ENCODE data around the gene TSKU.
A peak's percentile ranks its signal among the peaks of the same experiment; 100 is the strongest.
"Not testable (repeated sequence)": the region's sequence is repeated elsewhere in the genome, so short reads cannot be mapped to it uniquely, and the experiment has no call there.

The TSKU gene

DNA sequence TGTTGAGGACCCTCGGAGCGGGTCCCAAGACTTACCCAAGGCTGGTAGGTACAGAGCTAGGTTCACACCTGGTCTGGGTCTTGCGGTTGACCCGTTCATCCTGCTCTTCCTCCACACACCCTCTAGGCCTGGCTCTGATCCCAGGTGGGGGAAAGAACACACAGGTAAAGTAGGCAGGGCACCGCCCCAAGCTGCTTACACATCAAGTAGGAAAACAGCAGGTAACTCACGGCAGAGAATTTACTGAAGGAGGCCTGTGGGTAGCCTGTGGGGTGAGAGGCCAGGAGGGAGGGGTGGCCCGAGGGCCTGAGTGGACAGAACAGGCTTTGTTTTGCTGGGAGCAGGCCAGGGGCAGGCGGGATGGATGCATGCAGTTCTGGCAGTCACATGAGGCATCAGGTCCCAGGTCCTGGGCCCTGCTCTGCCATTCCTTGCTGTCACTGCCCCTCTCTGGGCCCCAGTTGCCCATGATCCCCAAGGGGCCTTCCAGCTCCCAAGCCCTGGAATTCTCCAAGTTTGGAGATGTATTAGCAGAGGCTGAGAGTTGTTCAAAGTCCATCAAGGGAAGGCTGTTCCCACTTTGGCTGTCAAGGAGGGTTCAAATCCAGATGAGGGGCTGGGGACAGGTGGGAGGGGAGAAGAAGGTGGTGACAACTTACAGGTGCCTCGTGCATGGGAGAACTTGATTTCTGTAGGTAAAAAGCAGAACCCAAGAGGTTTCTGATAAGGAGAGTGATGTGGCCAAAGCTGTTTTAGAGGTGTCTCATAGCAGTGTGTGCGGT, 5.7 kb downstream of the TSKU start:
- DNase-seq (ENCODE audit: low spot score) = no peak

- DNase-seq (ENCODE audit: low spot score) = no peak
Observed at GRCh38 chr11:76789443-76789719, 6.2 kb downstream of the TSKU start.

- DNase-seq (ENCODE audit: low spot score) = no peak
Observed at GRCh38 chr11:76790251-76790650, 7.1 kb downstream of the TSKU start.

GRCh38 chr11:76791002-76791770, 8.0 kb downstream of the TSKU start:
- not testable (repeated sequence) for DNase-seq (ENCODE audit: low spot score)

GRCh38 chr11:76791861-76792260, 8.7 kb downstream of the TSKU start:
- no peak for DNase-seq (ENCODE audit: low spot score)

DNA sequence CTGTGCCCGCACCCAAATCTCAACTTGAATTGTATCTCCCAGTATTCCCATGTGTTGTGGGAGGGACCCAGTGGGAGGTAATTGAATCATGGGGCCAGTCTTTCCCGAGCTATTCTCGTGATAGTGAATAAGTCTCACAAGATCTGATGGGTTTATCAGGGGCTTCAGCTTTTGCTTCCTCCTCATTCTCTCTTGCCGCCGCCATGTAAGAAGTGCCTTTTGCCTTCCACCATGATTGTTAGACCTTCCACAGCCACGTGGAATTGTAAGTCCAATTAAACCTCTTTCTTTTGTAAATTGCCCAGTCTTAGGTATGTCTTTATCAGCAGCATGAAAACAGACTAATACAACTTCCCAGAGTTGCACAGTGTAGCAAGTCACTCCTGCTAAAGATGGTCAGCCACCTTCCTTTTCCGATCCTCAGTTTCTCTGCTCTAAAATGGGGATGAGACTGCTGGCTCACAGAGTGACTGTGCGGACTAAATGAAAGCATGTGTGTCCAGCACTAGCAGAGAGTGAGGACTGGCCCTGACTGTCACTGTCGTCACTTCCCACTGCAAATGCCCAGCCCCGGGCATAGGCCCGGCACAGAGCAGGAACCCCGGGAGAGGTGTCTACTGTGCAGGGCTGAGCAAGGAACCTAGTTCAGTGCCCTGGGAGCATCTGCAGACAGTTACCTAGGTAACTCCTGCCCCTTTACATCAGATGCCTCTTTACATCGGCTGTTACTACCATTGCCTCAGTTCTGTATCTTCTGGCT, 9.5 kb downstream of the TSKU start:
- peak; percentile 3 for DNase-seq (ENCODE audit: low spot score)

GRCh38 chr11:76793391-76794291, 10.5 kb downstream of the TSKU start:
- peak; percentile 3 for DNase-seq (ENCODE audit: low spot score)

- peak; percentile 2 for DNase-seq (ENCODE audit: low spot score)
Observed at GRCh38 chr11:76794371-76795289, 11.5 kb downstream of the TSKU start.

GRCh38 chr11:76795290-76795935, 12.3 kb downstream of the TSKU start:
- DNase-seq (ENCODE audit: low spot score) = peak; percentile 2

- DNase-seq (ENCODE audit: low spot score) = no peak
Observed at GRCh38 chr11:76795936-76796441, 12.8 kb downstream of the TSKU start.

- DNase-seq (ENCODE audit: low spot score) = peak; percentile 1
Observed at GRCh38 chr11:76796511-76797198, 13.5 kb downstream of the TSKU start.

DNA sequence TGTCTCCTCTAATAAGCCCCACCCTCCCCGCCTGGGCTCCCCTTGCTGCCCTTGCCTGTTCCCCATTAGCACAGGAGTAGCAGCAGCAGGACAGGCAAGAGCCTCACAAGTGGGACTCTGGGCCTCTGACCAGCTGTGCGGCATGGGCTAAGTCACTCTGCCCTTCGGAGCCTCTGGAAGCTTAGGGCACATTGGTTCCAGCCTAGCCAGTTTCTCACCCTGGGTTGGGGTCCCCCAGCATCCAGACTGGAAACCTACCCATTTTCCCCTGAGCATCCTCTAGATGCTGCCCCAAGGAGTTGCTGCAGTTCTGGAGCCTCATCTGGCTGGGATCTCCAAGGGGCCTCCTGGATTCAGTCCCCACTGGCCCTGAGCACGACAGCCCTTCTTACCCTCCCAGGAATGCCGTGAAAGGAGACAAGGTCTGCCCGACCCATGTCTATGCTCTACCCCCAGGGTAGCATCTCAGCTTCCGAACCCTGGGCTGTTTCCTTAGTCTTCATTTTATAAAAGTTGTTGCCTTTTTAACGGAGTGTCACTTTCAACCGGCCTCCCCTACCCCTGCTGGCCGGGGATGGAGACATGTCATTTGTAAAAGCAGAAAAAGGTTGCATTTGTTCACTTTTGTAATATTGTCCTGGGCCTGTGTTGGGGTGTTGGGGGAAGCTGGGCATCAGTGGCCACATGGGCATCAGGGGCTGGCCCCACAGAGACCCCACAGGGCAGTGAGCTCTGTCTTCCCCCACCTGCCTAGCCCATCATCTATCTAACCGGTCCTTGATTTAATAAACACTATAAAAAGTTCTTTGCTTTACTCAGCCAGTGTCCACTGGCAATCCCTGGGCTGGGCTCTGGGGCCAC, 14.4 kb downstream of the TSKU start:
- peak; percentile 4 for DNase-seq (ENCODE audit: low spot score)

GRCh38 chr11:76798202-76798581, 15.0 kb downstream of the TSKU start:
- peak; percentile 5 for DNase-seq (ENCODE audit: low spot score)

GRCh38 chr11:76798671-76799065, 15.5 kb downstream of the TSKU start:
- DNase-seq (ENCODE audit: low spot score) = no peak

DNA sequence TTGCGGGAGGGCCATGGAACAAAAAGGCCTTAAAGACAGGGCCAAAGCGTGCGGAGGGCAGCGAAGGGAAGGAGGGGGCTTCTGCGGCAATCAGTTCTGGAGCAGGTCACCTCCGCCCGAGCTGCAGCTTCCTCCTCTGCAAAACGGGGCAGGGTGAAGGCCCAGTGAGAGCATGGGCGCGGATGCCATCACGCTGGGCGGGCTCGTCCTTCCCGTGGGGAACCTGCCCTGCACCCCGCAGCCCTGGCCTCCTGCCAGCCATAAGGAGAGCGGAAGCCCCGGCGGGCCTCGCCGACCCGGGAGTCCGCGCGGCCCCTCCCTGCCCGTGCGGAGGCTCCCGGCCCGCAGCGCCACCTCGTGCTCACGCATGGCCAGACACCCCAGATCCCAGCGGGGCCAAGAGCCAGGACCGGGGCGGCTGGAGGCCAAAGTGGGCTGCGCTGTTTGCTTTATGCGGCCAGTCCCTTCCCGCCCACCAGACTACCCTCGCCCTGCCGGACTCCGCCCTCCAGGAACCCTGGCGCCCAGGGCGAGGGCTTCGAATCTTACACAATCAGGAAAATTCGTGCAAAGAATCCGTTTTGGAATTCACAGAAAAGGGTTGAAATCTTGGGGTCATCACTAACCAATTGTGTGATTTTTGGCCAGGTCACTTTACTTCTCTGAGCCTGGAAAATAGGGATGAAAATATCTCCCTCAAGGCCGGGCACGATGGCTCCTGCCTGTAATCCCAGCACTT, 16.1 kb downstream of the TSKU start:
- peak; percentile 83 for DNase-seq (ENCODE audit: low spot score)

- DNase-seq (ENCODE audit: low spot score) = no peak
Observed at GRCh38 chr11:76800466-76801200, 17.5 kb downstream of the TSKU start.

- DNase-seq (ENCODE audit: low spot score) = no peak
Observed at GRCh38 chr11:76801225-76801624, 18.1 kb downstream of the TSKU start.
